LNCaP clone FGC (cell line): ENCODE measurements around the gene SLC25A22.

Source experiments
- DNase-seq: peaks from one replicate; pipeline ENCODE4 v3.0.0-alpha.2; 2011; ENCODE audit warnings: low read depth
- H3K4me3 ChIP-seq: 2 replicates; pipeline ENCODE4 v1.5.1; 2011; ENCODE audit warnings: mild to moderate bottlenecking, low read depth, low read length, control low read depth
- TF ChIP-seq, protein P1 (sequence below): IDR thresholded peaks from 2 replicates; pipeline ENCODE4 v1.5.1; 2012; ENCODE audit warnings: mild to moderate bottlenecking; ENCODE audit not compliant: control insufficient read depth, insufficient read depth; ENCODE audit errors: extremely low read depth

The SLC25A22 gene

GRCh38 chr11:829176-829846 lies 31.2 kb upstream of the SLC25A22 start:
- no peak for DNase-seq
- no peak overlapping the region for H3K4me3 ChIP-seq
- TF ChIP-seq, protein P1, sequence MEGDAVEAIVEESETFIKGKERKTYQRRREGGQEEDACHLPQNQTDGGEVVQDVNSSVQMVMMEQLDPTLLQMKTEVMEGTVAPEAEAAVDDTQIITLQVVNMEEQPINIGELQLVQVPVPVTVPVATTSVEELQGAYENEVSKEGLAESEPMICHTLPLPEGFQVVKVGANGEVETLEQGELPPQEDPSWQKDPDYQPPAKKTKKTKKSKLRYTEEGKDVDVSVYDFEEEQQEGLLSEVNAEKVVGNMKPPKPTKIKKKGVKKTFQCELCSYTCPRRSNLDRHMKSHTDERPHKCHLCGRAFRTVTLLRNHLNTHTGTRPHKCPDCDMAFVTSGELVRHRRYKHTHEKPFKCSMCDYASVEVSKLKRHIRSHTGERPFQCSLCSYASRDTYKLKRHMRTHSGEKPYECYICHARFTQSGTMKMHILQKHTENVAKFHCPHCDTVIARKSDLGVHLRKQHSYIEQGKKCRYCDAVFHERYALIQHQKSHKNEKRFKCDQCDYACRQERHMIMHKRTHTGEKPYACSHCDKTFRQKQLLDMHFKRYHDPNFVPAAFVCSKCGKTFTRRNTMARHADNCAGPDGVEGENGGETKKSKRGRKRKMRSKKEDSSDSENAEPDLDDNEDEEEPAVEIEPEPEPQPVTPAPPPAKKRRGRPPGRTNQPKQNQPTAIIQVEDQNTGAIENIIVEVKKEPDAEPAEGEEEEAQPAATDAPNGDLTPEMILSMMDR = no peak

- no peak overlapping the region for H3K4me3 ChIP-seq
- no peak for DNase-seq
- TF ChIP-seq, protein P1 = no peak
These were observed 30.6 kb upstream of the SLC25A22 start for GRCh38 chr11:828506-829175.

DNA sequence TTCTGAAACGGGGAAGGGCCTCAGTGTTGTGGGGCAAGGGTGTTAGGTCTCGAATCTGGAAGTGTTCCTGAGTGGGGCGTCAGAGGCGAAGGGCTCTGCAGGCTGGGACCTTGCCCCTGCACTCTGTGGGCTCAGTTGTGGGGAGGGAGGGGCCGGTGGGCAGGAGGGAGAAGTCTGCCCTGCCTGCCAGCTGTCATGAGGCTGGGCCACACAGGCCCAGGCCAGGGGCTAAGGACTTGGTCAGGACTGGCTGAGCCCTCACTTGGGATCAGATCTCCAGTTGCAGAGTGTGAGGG lies 29.8 kb upstream of the SLC25A22 start, which contains the start of gene CRACR2B:
CRACR2B (plus strand) TSS at position 23 of the 296 bp plus-strand sequence. CDS start 689 bp downstream, outside the sequence.
- DNase-seq = no peak
- TF ChIP-seq, protein P1 = no peak
- H3K4me3 ChIP-seq = peak within 1 kb of the TSS; percentile 61

GRCh38 chr11:827146-827896 lies 29.2 kb upstream of the SLC25A22 start:
- no peak for DNase-seq
- TF ChIP-seq, protein P1 = no peak
- H3K4me3 ChIP-seq = peak overlapping the region; percentile 61

- TF ChIP-seq, protein P1 = no peak
- H3K4me3 ChIP-seq = peak overlapping the region; percentile 61
- no peak for DNase-seq
These were observed 28.7 kb upstream of the SLC25A22 start for GRCh38 chr11:826836-827145.

GRCh38 chr11:826227-826621 lies 28.1 kb upstream of the SLC25A22 start:
- no peak for DNase-seq
- peak overlapping the region; percentile 61 for H3K4me3 ChIP-seq
- TF ChIP-seq, protein P1 = no peak
